PC-9 (cell line): ENCODE results near the gene SPTB.

Experiments used
- CTCF ChIP-seq: fragments of 200-600 bp; sonication (generic); conservative IDR thresholded peaks from 2 replicates; pipeline ENCODE4 v1.6.1; 2017; ENCODE audit warnings: mixed run types, antibody characterized with exemption, mild to moderate bottlenecking, moderate library complexity
- EZH2 ChIP-seq: fragments of 200-600 bp; sonication (generic); IDR thresholded peaks from 2 replicates; pipeline ENCODE4 v1.8.0; 2017; ENCODE audit warnings: antibody characterized with exemption, low read depth

GRCh38 chr14:64927031-64927430 is 47.3 kb upstream of the SPTB start:
- TF ChIP-seq CTCF (no peak), EZH2 (no peak)
